ENCODE results near the gene PPT1. TPM values are rescaled to one million over a fixed set of nuclear protein-coding genes. Genes with fewer than 3 reads are reported as not detected.

PPT1 gene
- polyA plus RNA-seq, 2 of the 4 experiments (the other 2 are of a cell fraction) = 40.2 to 56.7 TPM

DNA sequence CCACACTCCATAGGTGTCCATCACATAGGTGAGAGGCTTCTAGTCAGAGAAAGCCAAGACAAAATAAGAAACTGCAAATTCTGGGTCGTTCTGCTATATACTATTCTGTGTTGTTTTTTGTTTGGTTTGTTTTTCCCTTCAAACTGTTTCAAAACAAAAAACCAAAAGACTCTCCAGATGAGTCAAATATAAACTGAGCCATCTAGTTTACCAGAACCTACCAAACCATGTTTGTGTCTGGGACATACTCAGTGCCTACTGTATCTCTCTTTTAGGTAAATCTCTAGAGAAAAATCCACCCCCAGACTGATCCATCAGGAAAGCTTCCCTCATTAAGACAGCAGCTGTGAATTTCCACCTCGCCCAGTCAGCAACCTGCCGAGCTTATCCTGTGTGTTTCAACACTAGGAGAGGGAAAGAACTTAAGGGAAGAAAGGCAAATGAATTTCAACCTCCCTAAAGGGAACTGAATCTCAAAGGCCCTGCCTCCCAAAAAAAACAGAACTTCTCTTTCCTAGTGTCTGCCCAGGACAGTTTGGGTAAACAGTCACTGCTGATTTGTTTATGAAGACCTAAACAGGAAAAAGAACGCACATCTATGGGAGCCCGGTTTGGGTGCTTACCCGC lies 17.2 kb downstream of the PPT1 start:
- no peak for FAIRE-seq
- ChIA-PET CTCF (interaction anchor here (1.3 to 4.4 kb wide), 3 partner anchors 8 to 259 kb away, joined by 4 to 27 read pairs (median 4); no protein-coding TSS in a partner anchor), POLR2A (no interaction called here)
- whole genome bisulfite sequencing (ENCODE audit: missing lambda C conversion rate) = 90% methylated on average over 6 of the region's 6 CpGs
- ATAC-seq = no peak
- DNase-seq (ENCODE audit: low read depth in 1 of 2, low spot score in 1 of 2) = no peak
- TF ChIP-seq, protein P1, sequence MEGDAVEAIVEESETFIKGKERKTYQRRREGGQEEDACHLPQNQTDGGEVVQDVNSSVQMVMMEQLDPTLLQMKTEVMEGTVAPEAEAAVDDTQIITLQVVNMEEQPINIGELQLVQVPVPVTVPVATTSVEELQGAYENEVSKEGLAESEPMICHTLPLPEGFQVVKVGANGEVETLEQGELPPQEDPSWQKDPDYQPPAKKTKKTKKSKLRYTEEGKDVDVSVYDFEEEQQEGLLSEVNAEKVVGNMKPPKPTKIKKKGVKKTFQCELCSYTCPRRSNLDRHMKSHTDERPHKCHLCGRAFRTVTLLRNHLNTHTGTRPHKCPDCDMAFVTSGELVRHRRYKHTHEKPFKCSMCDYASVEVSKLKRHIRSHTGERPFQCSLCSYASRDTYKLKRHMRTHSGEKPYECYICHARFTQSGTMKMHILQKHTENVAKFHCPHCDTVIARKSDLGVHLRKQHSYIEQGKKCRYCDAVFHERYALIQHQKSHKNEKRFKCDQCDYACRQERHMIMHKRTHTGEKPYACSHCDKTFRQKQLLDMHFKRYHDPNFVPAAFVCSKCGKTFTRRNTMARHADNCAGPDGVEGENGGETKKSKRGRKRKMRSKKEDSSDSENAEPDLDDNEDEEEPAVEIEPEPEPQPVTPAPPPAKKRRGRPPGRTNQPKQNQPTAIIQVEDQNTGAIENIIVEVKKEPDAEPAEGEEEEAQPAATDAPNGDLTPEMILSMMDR (IDR thresholded peaks at IDR 0.05) = no peak
- TF ChIP-seq CEBPB (IDR thresholded peaks at IDR 0.05) (no peak), RARB (CRISPR knock-in tag; IDR thresholded peaks at IDR 0.05) (no peak)
- Histone ChIP-seq H3K27ac (no peak overlapping the region), H3K4me2 (no peak overlapping the region), H3K4me3 (no peak overlapping the region), H3K4me1 (peaks cover 4% of the 10 kb centered on the region; the same call in 1 of the 3 replicates), H3K9me3 (no peaks in the 10 kb centered on the region)

DNA sequence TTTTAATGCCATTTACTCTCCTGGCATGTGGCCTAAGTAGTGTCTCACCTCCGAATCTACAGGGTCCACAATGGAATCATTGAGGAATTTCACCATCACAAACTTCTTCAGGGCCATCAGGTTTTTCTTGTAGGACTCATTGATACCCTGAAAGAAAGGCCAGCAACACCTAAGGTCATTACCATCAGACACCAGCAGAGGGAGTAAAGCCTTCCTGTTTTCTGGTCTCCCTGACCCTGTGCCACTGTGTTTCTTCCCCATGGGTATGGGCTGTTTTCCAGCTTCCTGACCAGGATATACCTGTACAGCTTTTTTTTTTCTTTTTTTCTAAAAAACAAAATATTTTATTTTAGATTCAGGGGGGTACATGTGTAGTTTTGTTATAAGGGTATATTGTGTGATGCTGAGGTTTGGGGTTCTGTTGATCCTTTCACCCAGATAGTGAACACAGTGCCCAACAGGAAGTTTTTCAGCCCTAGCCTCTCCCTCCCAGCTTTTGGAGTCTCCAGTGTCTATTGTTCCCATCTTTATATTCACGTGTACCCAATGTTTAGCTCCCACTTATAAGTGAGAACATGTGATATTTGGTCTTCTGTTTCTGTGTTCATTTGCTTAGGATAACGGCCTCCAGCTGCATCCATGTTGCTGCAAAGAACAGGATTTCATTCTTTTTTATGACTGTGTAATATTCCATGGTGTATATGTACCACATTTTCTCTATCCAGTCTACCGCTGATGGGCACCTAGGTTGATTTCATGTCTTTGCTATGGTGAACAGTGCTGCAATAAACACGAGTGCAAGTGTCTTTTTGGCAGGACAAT lies 18.3 kb downstream of the PPT1 start:
- peak; percentile 47 to 66 for DNase-seq (ENCODE audit: low read depth in 1 of 2, low spot score in 1 of 2)
- H3K4me1 ChIP-seq = peaks cover 4% of the 10 kb centered on the region; the same call in 1 of the 3 replicates
- no peak for TF ChIP-seq HEYL (CRISPR knock-in tag; IDR thresholded peaks at IDR 0.05)
- TF ChIP-seq, protein P1 (IDR thresholded peaks at IDR 0.05) = peak; percentile 57
- TF ChIP-seq HOXA7 (CRISPR knock-in tag; IDR thresholded peaks at IDR 0.05) = no peak
- no peak for TF ChIP-seq NFE2L2 (conservative IDR thresholded peaks at IDR 0.05; ENCODE audit: low read length)
- peak; percentile 33 to 50; a peak in 4 of 5 replicates for TF ChIP-seq RAD21 (conservative IDR thresholded peaks at IDR 0.05 in 1 of 2, IDR thresholded peaks at IDR 0.05 in 1 of 2)
- TF ChIP-seq CBX2 (IDR thresholded peaks at IDR 0.05; ENCODE audit: borderline replicate concordance, low read depth) = no peak
- TF ChIP-seq, protein P2, sequence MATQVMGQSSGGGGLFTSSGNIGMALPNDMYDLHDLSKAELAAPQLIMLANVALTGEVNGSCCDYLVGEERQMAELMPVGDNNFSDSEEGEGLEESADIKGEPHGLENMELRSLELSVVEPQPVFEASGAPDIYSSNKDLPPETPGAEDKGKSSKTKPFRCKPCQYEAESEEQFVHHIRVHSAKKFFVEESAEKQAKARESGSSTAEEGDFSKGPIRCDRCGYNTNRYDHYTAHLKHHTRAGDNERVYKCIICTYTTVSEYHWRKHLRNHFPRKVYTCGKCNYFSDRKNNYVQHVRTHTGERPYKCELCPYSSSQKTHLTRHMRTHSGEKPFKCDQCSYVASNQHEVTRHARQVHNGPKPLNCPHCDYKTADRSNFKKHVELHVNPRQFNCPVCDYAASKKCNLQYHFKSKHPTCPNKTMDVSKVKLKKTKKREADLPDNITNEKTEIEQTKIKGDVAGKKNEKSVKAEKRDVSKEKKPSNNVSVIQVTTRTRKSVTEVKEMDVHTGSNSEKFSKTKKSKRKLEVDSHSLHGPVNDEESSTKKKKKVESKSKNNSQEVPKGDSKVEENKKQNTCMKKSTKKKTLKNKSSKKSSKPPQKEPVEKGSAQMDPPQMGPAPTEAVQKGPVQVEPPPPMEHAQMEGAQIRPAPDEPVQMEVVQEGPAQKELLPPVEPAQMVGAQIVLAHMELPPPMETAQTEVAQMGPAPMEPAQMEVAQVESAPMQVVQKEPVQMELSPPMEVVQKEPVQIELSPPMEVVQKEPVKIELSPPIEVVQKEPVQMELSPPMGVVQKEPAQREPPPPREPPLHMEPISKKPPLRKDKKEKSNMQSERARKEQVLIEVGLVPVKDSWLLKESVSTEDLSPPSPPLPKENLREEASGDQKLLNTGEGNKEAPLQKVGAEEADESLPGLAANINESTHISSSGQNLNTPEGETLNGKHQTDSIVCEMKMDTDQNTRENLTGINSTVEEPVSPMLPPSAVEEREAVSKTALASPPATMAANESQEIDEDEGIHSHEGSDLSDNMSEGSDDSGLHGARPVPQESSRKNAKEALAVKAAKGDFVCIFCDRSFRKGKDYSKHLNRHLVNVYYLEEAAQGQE (IDR thresholded peaks at IDR 0.05) = no peak
- peak; percentile 43 for TF ChIP-seq SMC3 (IDR thresholded peaks at IDR 0.05)
- TF ChIP-seq JUN (IDR thresholded peaks at IDR 0.05) = no peak
- FAIRE-seq = no peak
- ChIA-PET CTCF (interaction anchor here (0.5 to 4.4 kb wide), 14 partner anchors 9 to 333 kb away, joined by 3 to 27 read pairs (median 3); no protein-coding TSS in a partner anchor), POLR2A (no interaction called here)
- 86% methylated on average over 5 of the region's 5 CpGs for WGBS (ENCODE audit: missing lambda C conversion rate)
- H3K4me2 ChIP-seq = no peak overlapping the region
- peak; percentile 88 to 92 for ATAC-seq
- no peaks in the 10 kb centered on the region for H3K9me3 ChIP-seq
- no peak overlapping the region for H3K4me3 ChIP-seq
- H3K27ac ChIP-seq = no peak overlapping the region

All from A549 (cell line).